Measurements from ENCODE around the gene CNOT2. TPM values are rescaled to one million over a fixed set of nuclear protein-coding genes. Genes with fewer than 3 reads are reported as not detected.

CNOT2 gene
- total RNA-seq, 1 experiment from 2014 or later, result 82.9 TPM

DNA sequence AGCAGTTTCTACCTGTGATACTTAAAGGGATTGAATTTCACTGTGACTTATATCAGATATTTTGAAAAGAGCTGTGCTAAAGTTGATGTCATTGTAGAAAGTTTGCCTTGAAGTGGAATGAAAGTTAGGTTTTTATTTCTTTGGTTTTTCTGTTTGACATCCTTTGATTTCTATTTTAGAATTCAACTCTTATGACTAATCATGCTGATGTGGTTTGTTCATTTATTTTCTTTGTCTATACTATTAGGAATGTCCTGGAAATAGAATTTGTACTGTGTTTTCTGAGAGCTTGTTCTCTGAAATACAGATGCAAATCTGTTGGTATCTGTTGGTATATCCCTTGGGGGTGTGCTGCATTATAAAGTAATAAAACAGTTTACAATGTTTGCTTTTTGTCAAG, 3.3 kb downstream of the CNOT2 start:
- no peaks in the 10 kb centered on the region for H3K27me3 ChIP-seq (ENCODE audit: insufficient read depth, low read length)
- H3K56ac ChIP-seq (ENCODE audit: insufficient read length, low read depth, low read length), result no peak overlapping the region
- H3K23ac ChIP-seq (ENCODE audit: insufficient read length, low read depth, low read length), result no peak overlapping the region
- Mint-ChIP-seq H3K4me1 (peaks cover 54 to 71% of the 10 kb centered on the region in 2 experiments), H3K9me3 (no peaks in the 10 kb centered on the region), H3K4me3 (no peak overlapping the region; a peak in 1 of 5 replicates), H3K27ac (peak overlapping the region in 1 of 3 experiments; percentile 36; a peak in 1 of 7 replicates), H3K36me3 (ENCODE audit: insufficient read depth in 1 of 3, low read depth in 3 of 3) (peaks cover 8 to 22% (median 15%) of the 10 kb centered on the region in 3 experiments), H3K27me3 (ENCODE audit: low read depth) (no peaks in the 10 kb centered on the region; the same call in 1 of the 2 replicates)
- no peak overlapping the region for H3K27ac ChIP-seq (ENCODE audit: insufficient read length, low read depth, low read length)
- H3K14ac ChIP-seq (ENCODE audit: insufficient read depth, low read length), result no peak overlapping the region
- no peak overlapping the region for H4K91ac ChIP-seq (ENCODE audit: insufficient read length, low read depth, low read length)
- H4K8ac ChIP-seq (replicated peaks; ENCODE audit: insufficient read length, low read depth, low read length), result no peak overlapping the region
- H3K79me1 ChIP-seq (ENCODE audit: insufficient read depth, low read depth, low read length, poor library complexity, severe bottlenecking), result no peaks in the 10 kb centered on the region
- H2BK15ac ChIP-seq (ENCODE audit: low read depth, low read length), result no peak overlapping the region
- H2AFZ ChIP-seq (ENCODE audit: low read length), result no peak overlapping the region
- H2BK120ac ChIP-seq (ENCODE audit: low read depth, low read length, poor library complexity, severe bottlenecking), result no peak overlapping the region
- no peak overlapping the region for H3T11ph ChIP-seq (ENCODE audit: low read length)
- no peak overlapping the region for H4K5ac ChIP-seq (ENCODE audit: insufficient read length, low read depth, low read length)
- H3K9me3 ChIP-seq (ENCODE audit: control insufficient read depth, low read depth, low read length), result no peaks in the 10 kb centered on the region
- TF ChIP-seq CTCF (conservative IDR thresholded peaks at IDR 0.05), result no peak
- H4K20me1 ChIP-seq (ENCODE audit: control insufficient read depth, insufficient read depth, insufficient read length), result no peaks in the 10 kb centered on the region
- peaks cover 44% of the 10 kb centered on the region; the same call in 1 of the 2 replicates for H3K79me2 ChIP-seq (ENCODE audit: insufficient read depth, low read length)
- H2BK12ac ChIP-seq (ENCODE audit: insufficient read length, low read depth, low read length), result no peak overlapping the region
- no peak overlapping the region for H3K9ac ChIP-seq (ENCODE audit: extremely low read depth, insufficient read length, low read length)
- peak overlapping the region; percentile 26 for H3K4me2 ChIP-seq (ENCODE audit: insufficient read depth, insufficient read length, low read length)
- H2AK5ac ChIP-seq (ENCODE audit: insufficient read length, low read length), result no peak overlapping the region
- H3K4me1 ChIP-seq (ENCODE audit: insufficient read depth, low read length), result peaks cover 3% of the 10 kb centered on the region; the same call in 1 of the 2 replicates
- no peak for DNase-seq
- H3K23me2 ChIP-seq (ENCODE audit: insufficient read length, low read depth, low read length, poor library complexity, severe bottlenecking), result peaks cover 6% of the 10 kb centered on the region
- no peak overlapping the region for H2BK5ac ChIP-seq (ENCODE audit: insufficient read length, low read length)
- H3K18ac ChIP-seq (ENCODE audit: insufficient read length, low read depth, low read length), result no peak overlapping the region
- H3K4ac ChIP-seq (ENCODE audit: low read depth, low read length), result no peak overlapping the region
- H2BK20ac ChIP-seq (ENCODE audit: low read depth, low read length, poor library complexity, severe bottlenecking), result no peak overlapping the region

Measured in H9 (cell line).